Stimulated activated CD4-positive, alpha-beta T cell treated with anti-CD3 and anti-CD28 coated beads, TNF-alpha, amount 100 ng/mL, for 4 hours (primary cell): Measurements from ENCODE around the gene AQP12B.
"Not testable (repeated sequence)": the region's sequence is repeated elsewhere in the genome, so short reads cannot be mapped to it uniquely, and the experiment has no call there.

Experiments
- DNase-seq, 3 experiments: peaks; one replicate each; pipeline ENCODE4 v3.0.0-alpha.2; 2020; ENCODE audit warnings: low read depth in 3 of 3

Gene AQP12B

GRCh38 chr2:240682431-240683224 is at the start of gene AQP12B:
TSS of gene AQP12B (minus strand) at chr2:240682885. CDS start at chr2:240682837, 48 bp downstream.
- not testable (repeated sequence) for DNase-seq

GRCh38 chr2:240732184-240732583 is 49.5 kb upstream of the AQP12B start:
- no peak for DNase-seq

- DNase-seq, result no peak
Measured at GRCh38 chr2:240731178-240731545, 48.5 kb upstream of the AQP12B start.

DNA sequence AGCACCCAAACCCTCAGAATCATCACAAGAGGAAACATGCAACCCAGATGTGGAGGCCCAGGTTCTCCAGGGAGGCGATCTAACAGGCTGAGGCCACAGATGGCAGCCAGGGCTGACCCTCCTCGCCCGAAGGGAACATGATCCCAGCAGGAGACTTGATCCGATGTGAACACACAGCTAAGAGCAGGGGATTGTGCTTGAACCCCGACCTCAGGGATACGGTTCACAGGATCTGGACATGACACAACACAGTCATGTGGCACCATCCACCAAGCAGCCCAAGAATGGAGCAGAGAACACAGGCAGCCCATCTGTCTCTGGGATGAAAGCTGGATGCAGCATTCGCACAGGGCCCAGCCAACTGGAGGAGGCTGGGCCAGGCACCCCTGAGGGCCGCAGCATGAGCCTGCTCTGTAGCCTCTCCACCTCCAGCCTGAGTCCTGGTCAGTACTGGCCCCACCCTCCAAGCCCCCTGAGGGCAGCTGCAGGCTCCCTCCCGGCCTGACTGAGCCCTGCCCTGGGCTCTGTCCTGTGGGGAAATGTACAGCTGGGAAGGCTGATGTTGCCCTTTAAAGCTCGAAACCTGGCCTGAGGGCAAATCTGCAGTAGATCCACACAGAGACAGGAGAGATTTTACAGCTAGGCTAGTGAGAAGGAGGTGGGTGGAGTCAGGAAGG is 48.0 kb upstream of the AQP12B start:
- no peak for DNase-seq

DNA sequence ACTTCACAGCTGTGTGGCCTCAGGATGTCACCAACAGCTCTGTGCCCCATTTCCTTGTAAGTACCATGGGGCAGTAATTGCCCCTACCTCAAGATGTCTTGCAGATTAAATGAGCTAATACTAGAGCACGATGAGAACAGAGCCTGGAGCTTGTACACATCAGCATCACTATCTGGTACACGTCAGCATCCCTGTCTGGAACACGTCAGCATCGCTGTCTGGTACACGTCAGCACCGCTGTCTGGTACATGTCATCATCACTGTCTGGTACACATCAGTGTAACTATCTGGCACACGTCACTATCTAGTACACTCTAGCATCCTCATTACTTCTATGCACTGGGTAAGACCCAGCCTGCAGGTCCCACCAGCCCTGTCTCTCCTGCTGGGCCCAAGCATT is 46.1 kb upstream of the AQP12B start:
- no peak for DNase-seq

- no peak for DNase-seq
Measured at GRCh38 chr2:240728361-240728760, 45.7 kb upstream of the AQP12B start.

DNA sequence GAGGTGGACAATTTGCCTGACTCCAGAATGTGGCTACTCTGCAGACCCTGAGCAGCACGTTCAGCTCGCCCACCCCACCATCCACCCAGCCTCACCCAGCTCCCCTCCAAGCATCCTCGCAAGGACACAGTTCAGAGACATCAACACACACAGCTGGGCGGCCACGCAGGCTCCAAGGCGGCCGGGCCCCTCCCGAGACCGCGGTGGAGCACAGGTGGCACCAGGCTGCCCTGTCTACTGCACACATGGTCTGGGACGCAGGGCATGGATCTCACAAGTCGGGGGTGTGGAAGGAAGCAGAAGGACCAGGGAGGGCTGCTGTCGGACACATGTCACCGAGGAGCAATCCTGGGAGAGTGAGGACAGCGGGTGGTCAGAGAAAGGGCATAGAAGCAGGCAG is 45.2 kb upstream of the AQP12B start:
- no peak for DNase-seq

DNA sequence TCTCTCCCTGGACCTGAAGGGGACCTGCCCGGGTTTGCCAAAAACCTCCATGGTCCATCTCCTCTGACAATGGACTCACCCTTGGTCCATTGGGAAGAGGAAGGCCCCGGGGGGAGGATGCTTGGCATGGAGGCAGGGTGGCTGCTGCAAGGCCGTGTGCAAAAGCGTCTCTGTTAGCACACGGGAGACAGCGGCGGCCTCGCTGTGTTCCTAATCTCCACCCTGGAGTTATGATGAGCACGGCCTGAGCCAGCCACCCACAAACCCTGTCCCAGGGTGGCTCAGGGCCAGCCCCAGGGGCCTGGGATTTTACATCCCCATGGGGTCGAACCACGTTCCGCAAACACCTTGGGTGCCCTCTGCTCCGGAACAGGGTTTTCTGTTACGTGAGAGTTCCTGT is 44.8 kb upstream of the AQP12B start:
- DNase-seq, result no peak

GRCh38 chr2:240726876-240727275 is 44.2 kb upstream of the AQP12B start:
- no peak for DNase-seq

DNA sequence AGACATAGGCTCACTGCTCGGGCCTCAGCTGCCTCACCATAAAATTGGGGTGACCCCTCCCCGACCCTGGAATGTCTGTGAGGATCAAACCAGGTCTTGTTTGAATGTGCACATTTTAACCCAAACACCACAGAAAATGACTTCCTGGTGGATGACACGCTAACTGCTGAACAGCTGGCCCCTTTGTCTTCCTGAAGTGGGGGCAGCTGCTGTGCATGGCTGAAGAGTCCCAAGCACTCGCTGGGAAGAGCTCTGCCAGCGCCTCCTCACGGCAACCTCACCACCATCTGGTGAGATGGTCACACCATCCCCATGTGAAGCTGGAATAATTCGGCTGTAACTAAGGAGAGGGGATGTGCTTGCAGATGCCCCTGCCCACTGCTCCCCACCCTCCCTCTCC is 43.0 kb upstream of the AQP12B start:
- no peak for DNase-seq

- no peak for DNase-seq
Measured at GRCh38 chr2:240725266-240725665, 42.6 kb upstream of the AQP12B start.

- no peak for DNase-seq
Measured at GRCh38 chr2:240724431-240724830, 41.7 kb upstream of the AQP12B start.

- DNase-seq, result no peak
Measured at GRCh38 chr2:240723851-240724250, 41.2 kb upstream of the AQP12B start.

- DNase-seq, result no peak
Measured at GRCh38 chr2:240722796-240723735, 40.4 kb upstream of the AQP12B start.

DNA sequence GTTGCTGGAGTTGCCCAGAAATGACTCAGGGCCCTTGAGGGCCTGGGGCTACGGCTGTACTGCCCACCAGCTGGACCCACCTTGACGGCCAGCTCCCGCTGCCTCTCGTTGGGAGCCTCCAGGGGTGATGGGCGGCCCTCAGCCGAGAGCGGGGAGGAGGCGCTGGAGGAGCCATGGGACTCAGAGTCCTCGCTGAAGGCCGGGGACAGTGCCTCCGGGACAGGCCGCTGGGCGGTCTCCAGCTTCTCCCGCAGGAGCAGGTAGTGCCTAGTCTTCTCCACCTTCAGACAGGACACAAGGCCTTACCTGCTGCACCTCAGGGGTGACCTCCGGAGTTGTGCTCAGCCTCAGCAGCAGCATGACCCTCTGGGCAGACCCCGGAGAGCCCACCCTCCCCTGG is 39.7 kb upstream of the AQP12B start:
- no peak for DNase-seq

DNA sequence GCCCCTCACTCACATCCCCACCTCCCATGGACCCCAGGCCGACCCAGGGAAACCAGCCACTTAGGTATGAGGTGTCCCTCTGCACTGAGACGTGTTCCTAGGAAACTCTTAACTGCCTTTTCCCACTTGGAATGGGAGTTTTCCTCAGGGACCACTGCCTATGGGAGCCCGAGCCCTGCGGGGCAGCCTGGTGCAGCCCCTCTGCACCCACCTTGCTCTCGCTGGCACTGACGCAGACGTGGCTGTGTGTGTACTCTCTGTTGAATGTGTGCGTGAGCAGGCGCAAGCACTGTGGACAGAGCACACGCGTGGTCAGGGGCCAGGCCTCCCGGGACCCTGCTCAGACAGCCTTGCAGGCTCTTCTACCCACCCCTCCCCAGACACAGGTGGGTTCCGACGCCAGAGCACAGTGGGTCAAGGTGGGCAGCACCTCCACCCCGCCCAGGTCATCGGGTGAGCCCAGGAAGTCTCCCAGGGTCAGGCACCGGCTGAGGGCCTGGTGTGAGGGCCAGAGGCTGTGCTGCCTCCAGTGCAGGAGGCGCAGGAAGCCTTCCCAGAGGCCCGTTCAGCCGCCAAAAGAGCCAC is 39.0 kb upstream of the AQP12B start:
- no peak for DNase-seq

DNA sequence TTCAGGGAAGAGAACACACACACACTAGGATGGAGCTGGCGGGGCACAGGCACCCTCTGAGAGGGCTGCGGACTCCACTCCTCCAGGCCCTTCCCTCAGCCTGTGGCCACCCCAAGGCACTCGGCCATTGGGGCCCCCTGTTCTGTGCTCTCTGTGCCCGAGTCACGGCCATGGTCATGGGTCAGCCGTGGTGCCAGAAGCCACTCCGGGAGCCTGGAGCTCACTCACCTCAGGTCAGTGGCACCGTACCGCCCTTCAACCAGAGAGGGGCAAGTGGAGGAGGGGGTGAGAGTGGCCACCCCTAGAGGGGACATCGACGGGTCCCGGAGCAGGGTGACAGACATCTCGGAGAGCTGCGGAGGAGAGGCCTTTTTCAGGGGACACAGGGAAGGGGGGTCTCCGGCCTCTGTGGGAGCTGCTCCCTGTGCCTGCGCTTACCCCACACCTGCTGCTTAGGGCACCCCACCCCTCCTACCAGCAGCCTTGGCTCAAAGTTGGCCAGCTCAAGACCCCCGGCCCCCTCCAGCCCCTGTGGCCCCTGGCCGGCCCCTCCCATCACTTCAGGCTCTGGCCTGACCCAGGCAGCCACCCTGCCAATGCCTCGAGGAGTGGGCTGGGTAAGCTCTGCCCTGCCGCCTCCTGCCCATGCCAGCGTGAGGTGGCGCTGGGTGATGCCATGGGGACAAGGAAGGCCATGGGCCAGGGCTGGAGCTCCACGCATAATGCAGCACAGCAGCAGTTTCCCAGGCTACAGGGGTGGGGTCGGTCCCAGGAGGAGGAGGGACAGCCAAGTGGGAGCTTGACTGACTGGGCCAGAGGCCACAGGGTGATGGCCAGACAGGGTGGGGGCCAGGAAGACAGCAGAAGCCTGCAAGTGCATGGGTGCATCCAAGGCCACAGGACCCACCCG is 38.3 kb upstream of the AQP12B start:
- DNase-seq, result no peak

DNA sequence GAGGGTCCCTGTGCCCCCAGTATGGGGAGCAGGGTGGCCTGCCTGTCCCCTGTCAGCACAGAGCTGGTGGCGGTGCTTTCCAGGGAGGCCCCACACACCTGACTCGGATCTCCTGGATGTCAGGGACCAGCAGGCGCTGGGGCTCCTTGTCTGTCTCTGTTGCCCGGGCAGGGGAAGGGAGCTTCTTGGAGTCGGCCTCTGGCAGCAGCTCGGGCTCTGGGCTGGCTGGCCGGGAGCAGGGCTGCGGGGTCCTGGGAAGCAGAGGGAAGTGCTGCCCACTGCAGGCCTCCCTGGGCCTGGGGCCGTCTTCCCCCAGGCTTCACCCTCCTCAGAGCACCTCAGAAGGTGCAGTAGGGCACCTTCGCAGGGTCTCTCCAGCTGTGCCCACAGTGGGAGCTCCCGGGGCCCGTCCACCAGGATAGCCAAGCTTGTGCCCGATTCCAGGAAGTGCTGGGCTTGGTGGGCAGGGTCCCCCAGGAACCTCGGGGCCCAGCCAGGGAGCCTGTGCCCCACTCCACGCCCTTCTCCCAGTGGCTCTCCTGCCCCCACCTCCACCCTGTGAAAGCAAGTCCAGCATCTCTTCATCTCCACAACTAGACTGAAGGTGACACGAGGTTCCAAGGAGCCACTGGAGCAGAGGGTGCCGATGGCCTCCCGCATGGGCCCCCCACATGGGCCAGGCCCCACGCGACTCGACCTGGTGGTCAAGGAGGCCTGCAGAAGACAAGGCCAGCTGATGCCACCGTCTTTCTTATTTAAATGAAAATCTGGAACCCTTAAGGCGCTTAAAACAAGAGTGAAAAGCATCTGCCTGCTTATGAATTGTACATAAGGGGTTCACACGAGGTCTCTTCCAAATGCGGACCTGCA is 37.2 kb upstream of the AQP12B start:
- DNase-seq, result no peak

- DNase-seq, result no peak
Measured at GRCh38 chr2:240718896-240719490, 36.3 kb upstream of the AQP12B start.
